ENCODE measurements around the gene BACH1.
"Not testable (repeated sequence)": the region's sequence is repeated elsewhere in the genome, so short reads cannot be mapped to it uniquely, and the experiment has no call there.

The BACH1 gene

DNA sequence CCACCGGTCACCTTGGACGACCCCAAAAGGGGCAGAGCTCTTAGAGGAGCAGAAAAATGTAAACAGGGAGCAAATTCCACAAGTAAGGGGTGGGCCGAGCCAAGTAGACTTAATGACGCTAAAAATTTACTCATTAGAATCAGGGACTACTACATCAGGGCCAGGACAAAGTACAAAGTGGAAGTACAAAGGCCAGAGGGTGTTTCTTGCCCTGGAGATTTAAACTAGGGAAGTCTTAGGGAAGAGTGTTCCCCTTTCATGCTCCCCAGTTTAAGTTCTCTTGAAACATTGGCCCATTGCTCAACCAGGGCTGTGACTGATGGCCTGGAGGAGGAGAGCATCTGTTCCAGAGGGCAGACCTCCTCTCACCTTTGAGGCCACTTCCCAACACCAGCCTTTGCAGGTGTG is 48.6 kb downstream of the BACH1 start:
- DNase-seq, result no peak

DNA sequence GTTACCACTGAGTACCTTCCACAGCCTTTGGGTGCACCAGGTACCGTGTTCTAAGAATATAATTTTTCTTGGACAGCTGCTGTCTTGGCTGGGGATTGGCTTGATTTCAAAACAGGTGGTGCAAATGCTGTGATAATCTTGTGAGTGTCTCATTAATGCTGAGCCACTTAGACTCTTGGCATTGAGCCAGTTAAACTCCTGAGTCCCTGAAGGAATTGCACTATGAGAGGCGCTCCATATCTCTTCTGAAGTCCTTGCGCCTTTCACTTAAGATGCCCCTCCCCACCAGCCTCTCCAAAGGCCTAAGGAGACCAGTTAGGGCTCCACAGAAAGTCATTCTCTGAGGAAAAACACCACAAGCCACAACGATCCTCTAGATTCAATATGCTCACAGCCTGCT is 51.0 kb downstream of the BACH1 start:
- no peak for DNase-seq

DNA sequence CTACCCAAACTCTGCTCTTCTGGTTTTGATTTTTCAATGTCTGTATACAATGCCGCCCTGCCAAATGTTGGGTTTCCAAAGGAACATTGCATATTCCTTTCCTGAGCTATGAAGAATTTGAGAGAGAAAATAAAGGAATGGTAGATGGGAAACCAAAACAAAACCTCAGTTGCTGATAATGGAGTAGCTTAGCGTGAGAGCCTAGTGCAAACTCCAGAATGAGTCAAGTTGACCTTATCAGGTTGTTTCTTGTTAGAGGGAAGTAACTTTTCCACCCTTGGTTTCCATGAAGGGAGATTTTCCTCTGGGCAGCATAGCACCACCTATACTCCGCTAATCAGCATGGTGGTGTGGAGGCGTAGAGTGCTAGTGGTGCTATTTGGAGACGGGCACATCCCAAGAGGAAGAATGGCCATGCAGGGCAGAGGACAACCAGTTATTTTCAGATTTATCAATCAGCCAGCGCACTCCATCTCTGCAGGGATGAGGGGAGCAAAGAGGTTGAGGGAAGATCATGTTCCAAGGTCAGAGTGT is 51.6 kb downstream of the BACH1 start:
- no peak for DNase-seq

DNA sequence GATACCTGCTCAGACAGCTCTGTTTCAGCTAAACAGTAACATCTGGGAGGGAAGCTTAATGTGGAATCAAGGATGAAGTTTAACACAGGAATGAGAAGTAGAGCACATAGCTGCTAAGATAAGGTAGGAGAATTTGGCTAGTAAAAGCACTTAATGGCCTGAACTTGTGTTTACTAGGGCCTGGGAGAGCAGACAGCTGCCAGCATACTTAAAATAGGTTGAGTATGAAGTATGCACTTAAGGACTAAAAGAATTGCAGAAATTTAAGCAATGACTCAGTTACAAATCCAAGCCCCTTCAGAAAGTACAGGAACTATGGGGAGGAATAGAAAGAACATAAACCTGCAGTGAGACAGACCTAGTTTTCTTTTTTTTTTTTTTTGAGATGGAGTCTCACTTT is 53.0 kb downstream of the BACH1 start:
- DNase-seq, result peak; percentile 85

DNA sequence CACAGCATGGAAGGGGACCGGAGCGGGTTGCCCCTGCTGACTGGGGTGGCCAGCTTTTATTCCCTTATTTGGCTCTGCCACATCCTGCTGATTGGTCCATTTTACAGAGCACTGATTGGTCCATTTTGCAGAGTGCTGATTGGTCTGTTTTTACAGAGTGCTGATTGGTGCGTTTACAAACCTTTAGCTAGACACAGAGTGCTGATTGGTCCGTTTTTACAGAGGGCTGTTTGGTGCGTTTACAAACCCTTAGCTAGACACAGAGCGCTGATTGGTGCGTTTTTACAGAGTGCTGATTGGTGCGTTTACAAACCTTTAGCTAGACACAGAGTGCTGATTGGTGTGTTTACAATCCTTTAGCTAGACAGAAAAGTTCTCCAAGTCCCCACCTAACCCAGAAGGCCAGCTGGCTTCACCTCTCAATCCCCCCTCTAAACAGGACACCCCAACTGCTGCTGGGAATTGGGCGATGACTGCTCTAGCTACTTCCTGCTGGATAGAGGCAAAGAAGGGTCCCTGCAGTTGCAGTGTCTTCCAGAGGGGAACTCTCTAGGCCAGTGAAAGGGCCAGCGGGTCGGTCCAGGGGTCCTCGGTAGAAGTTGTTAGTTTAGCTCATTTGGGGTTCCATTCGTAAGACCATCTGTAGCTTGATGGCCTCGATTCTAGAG is 56.5 kb downstream of the BACH1 start:
- not testable (repeated sequence) for DNase-seq

DNA sequence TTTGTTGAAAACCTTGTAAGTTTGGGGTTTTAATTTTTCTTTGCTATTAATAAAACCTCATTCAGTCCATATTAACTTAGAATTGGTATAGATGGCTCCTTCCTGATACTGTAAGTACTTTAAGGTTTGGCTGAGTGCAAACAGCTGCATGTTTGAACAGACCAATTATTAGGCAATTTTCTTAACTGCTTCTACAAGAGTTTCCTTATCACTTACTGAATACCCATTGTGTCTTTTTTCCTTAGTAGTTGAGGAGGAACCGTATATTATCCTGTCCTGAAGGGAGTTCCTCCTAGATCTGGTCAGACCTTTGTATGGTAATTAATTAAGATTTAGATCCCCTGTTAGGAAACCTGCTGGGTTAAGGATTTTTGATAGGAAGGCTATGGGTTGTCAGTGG is 57.6 kb downstream of the BACH1 start:
- not testable (repeated sequence) for DNase-seq

DNA sequence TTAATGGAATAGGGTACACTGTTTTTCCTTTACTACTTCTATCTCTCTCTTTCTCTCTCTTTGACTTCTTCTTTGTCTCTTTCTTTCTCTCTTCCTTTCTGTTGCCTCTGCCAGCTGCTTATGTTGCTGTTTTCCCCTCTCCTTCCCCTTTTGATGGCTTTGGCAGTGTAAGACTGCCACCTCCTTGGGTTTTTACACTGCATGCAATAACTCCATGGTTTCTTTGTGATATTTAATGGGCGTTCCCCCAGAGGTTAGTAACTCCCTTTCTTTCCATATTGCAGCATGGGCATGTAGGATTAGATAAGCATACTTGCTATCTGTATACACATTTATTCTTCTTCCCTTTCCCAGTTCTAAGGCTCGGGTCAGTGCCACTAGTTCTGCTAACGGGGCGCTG is 58.1 kb downstream of the BACH1 start:
- DNase-seq, result not testable (repeated sequence)

DNA sequence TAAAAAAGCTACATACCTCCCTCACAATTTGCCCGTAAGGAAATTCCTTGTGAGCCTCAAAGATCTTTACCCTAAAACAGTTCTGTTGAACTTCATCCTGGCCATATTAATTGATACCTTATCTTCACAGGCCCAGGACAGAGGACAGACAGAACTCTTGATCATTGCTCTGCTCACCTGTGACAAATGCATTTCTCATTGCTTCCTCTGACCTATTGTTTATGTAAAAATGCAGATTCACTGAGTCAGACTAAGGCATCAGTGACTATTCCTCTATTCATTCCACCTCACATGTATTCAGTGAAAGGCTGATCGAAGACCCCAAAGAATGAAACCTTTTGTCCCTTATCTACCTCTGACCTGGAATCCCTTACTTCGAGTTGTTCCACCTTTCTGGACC is 61.0 kb downstream of the BACH1 start:
- no peak for DNase-seq

DNA sequence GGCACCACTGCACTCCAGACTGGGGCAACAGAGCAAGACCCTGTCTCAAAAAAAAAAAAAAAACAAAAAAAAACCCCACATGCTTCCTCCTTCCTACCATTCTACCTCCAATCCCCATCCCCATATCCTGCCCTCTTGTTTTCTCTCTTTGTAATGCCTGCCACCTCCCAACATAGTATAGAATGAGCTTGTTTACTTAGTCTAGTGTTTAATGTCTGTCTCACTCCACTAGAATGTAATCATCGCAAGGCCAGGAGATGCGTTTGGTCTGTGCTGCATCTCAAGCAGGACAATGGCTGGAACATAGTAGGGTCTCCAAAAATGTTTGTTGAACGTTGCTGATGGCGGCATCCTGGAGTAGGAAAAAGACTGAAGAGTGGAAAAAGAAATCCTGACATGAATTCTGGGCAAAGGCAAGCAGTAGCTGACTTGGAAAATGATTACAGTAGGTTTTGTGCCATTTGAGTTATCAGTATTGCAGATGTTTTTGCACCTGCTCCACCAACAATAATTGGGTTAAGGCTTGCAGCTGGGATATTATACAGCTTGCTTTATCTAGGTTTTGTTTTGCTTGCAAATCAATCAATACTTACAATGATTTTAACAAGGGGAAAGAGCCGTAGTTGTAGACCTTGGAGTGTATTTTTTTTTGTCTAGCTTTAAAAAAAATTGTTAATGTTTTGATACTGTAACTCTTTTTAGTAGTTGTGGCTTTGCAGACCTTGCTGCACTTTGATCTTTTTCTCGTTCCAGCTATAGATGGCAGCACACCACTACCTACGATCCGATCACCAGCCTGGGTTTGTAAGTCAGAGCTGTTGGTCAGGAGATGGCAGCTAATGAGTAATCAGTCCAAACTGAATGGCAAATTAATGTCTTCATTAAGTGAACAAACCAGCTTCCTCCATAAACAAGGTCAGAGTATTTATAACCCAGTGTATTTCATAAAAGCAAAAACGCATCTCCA is 62.4 kb downstream of the BACH1 start:
- DNase-seq, result no peak

DNA sequence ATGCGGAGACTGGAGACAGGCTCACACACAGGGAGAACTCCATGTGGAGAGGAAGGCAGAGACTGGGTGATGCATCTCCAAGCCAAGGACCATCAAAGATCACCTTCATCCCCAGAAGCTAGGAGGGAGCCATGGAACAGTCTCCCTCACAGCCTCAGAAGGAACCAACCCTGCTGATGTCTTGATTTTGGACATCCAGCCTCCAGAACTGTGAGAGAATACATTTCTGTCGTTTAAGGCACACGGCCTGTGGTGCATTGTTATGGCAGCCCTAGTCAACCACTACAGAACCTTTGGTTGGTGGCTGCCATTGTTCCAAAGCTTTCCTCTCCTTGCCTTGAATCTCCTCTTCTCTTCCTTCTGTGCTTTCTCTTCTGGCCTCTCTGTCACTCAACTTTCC is 64.0 kb downstream of the BACH1 start:
- no peak for DNase-seq

DNA sequence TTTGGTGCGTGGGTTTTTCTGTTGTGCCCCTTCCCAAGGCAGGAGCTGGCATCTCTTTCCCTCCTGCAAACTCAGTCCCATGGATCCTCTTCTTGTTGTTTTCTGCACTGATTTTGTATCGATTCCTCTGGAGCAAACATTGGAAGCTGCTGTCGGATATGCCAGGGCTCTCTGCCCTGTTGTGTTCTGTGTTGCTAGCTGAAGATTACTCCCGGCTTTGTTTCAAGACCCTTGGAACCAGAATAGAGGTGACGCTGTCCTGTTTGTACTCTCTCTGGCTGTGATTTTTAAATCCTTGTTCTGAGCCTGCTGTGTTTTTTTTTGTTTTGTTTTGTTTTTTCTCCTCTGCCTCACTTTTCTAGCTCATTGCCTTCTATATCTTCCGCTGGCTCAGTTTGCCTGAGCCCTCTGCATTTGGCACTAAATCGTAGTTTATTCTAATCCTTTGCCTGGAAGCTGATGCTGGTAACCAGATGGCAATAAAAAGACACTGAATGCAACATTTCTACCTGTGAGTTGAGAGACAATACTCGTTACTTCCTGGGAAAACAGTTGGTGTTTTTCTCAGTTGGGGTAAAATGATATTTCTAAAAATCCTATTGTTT is 67.0 kb downstream of the BACH1 start:
- no peak for DNase-seq

DNA sequence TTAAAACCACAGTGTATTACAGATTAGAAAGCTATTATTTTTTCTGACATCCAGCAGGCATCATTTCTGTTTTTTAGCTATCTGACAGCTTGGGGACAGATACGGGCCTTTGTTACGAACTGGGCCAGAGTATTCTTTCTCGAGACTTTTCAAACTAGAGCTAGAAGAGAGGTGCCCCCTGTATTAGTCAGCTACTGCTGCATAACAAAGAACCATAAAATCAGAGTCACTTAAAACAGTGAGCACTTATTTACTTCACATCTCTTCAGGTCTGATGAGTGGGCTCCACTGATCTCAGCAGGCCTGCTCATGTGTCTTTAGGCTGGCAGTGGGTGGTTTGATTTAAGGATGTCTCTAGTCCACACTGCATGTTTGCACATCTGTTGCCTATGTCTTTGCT is 67.8 kb downstream of the BACH1 start:
- no peak for DNase-seq

DNA sequence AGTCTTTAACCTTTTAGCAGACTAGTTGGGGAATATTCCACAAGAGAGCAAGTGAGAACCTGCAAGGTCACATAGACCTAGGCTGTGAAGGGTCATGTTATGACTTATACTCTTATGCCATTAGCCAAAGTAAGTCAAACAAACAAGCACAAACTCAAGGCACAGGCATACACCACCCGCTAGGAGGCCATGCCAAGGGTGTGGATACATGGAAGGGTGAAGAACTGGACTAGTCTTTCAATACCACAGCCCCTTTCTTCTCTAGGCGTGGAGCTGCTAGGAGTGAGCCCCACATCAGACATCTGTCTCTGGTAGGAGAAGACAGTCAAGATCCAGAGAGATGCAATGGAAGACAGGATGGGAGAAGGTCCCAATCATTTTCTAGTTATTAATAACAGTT is 68.6 kb downstream of the BACH1 start:
- no peak for DNase-seq

DNA sequence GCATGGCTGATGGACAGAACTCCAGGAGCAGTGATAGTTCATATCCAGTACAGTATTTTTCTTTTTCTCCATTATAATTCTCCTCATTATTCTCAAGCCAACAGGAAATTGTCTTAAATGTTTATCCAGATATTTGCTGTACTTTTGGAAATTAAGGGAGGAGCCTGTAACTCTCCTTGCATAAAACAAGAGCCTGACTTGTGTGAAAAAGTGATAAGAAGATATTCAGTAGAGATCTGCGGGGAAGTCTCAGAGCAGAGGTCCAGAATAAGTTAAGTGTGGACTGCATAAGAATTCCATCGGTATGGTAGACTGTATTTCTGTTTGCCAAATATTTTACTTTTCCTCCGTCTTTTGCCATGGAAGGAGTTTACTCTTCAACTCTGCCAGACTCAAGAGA is 70.2 kb downstream of the BACH1 start:
- no peak for DNase-seq

DNA sequence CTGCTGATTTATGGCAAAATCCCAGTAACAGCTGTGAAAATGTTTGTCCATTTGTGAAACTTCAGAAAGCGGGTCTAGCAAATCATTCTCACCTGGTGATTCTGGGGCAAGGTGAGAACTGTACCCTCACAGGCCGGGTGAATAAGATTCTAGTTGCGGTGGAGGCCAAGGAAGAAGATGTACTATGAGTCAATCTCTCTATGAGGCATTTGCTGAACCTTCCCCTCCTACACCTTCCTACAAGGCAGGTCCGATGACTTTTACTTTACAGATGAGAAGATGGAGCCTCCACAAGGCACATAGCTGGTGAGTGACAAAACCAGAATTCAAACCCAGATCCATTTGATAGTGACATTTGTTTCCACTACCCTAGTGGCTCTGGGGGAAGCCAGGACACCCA is 72.7 kb downstream of the BACH1 start:
- DNase-seq, result no peak

DNA sequence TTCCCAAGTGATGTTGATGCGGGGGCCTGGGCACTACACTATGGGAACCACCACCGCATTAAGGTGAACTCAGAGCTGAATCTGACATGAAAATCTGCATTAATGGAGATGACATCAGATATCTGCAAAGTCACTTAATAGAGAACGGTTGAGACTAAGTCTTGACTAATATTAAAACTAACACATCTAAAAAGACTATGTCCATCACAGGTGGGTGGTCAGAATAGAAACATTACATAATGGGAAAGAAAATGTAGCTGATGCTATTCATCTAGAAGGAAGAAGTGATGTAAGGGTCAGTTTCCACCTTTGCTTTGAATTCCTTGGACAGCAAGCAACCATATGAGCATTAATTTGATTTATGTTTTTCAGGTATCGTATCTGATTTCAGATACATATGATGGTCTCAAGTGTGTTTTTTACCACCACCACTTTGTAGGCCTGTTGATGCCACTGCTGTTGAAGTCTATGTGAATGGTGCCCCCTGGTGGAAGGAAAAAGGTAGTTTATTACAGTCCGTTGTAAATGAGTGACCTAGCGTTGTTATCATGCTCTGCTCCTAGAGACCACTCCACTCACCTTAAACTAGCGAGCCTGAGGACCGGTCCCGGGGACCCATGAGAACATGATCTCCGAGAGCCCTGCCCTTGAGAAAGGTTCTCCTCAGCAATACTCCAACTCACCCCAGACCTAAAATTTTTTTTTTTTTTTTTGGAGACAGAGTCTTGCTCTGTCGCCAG is 73.5 kb downstream of the BACH1 start:
- DNase-seq, result peak; percentile 79

DNA sequence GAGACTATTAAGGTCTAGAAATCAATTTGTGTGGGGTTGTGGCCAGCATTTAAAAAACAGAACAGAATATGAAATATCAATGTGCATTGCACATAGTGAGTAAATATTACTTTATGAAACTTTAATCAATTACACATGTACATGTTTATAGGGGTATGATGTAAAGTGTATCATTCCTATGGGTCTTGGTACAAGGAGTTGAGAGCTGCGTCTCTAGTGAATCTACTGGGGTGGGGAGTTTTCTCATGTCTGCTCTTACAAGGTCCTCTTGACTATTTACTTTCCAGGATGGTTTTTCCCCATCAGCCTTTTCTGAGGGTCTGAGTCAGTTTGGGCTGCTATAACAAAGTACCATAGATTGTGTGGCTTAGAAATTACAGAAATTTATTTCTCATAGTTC is 75.8 kb downstream of the BACH1 start:
- DNase-seq, result no peak

DNA sequence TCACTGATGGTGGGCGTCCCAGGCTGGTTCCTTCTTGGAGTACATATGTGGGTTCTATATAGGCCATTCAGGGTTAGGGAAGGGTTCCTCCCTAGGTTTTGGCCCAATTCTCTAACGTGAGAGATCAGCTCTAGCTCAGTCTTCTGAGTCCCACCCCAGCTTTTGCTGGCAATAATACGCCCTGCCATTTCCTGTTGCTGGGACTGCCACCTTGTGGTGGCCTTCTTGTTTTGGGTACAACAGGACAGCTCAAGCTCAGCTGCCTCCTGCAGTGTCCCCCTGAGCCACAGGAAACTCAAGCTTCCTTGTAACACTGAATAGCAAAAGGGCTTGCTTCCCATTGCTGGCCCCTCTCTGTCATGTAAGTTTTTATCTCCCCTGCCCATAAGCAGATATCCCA is 77.8 kb downstream of the BACH1 start:
- peak; percentile 24 for DNase-seq

DNA sequence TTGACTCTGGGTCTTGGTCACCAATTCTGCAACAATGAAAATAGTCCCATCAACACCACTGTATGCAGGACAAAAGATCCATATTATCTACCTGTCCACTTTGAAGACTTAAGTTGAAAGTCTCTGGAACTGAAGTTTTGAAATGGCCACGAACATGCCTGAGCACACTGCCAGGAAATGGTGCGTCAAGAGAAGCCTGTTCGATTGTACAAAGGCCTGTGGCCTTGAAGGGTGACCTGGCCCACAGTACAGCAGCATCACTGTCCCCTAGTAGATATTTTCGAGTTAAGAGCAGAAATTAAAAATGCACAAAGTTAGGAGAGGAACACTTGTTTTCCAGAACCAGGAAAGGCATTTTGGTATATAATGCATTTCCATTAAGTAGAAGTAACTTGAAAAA is 78.5 kb downstream of the BACH1 start:
- no peak for DNase-seq

DNA sequence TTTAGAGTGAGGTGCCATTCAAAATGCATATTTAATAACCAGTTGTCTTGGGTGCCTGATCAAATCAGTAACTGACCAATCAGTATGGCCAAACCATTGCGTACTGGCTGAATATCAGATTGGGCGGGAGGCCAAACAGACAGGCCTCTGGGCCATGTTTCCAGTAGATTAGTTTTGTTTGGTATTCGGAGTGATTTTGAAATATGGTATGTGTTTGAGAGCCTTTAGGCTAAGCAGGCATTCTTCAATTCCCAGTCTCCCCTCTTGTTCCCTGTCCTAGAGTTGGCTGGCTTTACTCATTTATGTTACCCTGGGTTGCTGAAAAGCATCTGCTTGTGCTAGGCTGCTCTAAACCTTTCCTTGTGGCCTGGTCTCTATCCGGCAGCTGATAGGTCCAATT is 80.1 kb downstream of the BACH1 start:
- peak; percentile 11 for DNase-seq

DNA sequence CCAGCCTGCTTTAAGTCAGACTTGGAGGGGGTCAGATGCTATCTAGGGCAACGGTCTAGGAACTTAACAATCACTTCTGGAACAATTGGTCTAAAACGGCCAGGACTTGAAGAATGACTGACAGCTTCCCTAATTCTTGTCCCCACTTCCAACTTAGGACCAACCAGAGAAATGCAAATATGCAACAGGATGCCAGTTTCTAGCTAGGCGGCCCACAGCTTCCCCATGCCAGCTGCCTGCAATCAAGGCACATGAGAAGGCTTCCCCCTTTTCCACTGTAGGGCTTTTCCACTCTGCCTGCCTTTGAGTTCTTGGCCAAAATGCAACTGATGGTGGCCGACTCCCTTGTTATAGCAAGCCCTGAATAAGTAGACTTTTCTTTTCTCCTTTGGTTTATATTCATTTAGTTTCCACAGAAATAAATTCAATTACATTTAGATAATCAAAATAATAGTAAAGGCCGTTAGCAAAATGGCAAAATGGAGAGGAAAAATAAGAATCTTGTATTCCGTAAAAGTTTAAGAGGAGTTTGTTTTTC is 80.9 kb downstream of the BACH1 start:
- DNase-seq, result no peak

DNA sequence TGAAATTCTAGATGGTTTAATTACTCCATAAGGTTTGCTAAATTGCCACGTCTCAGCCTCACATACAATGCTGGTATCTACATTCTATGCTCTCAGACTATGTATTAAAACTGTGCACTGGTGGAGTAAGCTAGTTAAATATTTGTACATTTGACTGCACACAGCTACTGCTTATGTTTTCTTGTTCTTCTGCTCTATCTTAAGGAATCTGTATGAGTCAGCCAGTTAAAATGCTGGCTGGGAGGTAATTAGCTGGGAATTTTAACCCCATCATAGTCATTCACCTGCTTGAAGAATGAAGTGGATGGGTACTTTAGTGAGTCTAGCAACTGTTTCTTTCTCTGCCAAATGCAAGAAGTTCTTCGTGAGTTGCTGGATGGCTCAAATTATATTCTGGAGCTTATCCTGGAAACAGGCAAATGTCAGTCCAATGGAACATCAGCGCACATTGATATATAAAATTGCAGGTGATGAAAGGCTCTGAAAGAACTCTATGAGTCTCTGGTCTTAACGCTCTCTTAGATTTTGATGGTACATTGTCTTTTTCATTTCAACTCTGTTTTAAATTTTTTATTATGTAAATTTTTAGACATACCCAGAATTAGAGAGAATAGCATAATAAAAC is 83.4 kb downstream of the BACH1 start:
- peak; percentile 81 for DNase-seq
